SK-N-MC (cell line): Measurements from ENCODE around the gene OR5AN1.

Source experiments
- EZH2 ChIP-seq: fragments of 200-600 bp; sonication (generic); IDR thresholded peaks from one replicate; pipeline ENCODE4 v1.6.1; 2017; ENCODE audit warnings: antibody characterized with exemption
- FOXP2 ChIP-seq: optimal IDR thresholded peaks from 2 replicates; pipeline ENCODE3; 2011; ENCODE audit warnings: mild to moderate bottlenecking, moderate library complexity; ENCODE audit not compliant: insufficient read depth; ENCODE audit errors: extremely low read length, control extremely low read depth
- POLR2AphosphoS5 ChIP-seq: IDR thresholded peaks from 2 replicates; pipeline ENCODE4 v1.6.1; 2012; ENCODE audit warnings: mild to moderate bottlenecking, low read depth, low read length, borderline replicate concordance

- TF ChIP-seq EZH2 (no peak), POLR2AphosphoS5 (no peak), FOXP2 (no peak)
Observed at GRCh38 chr11:59358020-59358419, 675 bp upstream of the OR5AN1 start.
